BJ (cell line): ENCODE results near the gene SLC25A23. TPM values are rescaled to one million over a fixed set of nuclear protein-coding genes. Genes with fewer than 3 reads are reported as not detected.
"Not testable (repeated sequence)": the region's sequence is repeated elsewhere in the genome, so short reads cannot be mapped to it uniquely, and the experiment has no call there.

Source experiments
- CTCF ChIA-PET: fragments of 350-600 bp; formaldehyde crosslinking; extraction: SDS; loops from one replicate; lab custom pipeline; 2021; ENCODE audit warnings: antibody characterized with exemption, inconsistent platforms; lab: Yijun Ruan, JAX
- POLR2A ChIA-PET: fragments of 300-600 bp; sonication (Branson Sonifier 250); formaldehyde crosslinking; extraction: SDS; loops from one replicate; lab custom pipeline; 2021; ENCODE audit warnings: antibody characterized with exemption; lab: Charles Lee
- DNase-seq: peaks from one replicate; pipeline ENCODE4 v3.0.0-alpha.2; 2011; ENCODE audit warnings: low read depth
- H3K27me3 ChIP-seq: 2 replicates; pipeline ENCODE4 v1.6.0; 2011; ENCODE audit warnings: low read length; ENCODE audit not compliant: control insufficient read depth, insufficient read depth
- H3K36me3 ChIP-seq: 2 replicates; pipeline ENCODE4 v1.5.1; 2011; ENCODE audit warnings: low read length; ENCODE audit not compliant: control insufficient read depth, insufficient read depth
- H3K4me3 ChIP-seq: 2 replicates; pipeline ENCODE4 v1.5.1; 2011; ENCODE audit warnings: low read depth, mild to moderate bottlenecking, control low read depth, low read length
- polyA minus RNA-seq: library from RNA; depleted of rRNA, polyadenylated mRNA; stranded (reverse); fragments of >200 nt; gene quantifications from 2 replicates; pipeline ENCODE4 v1.2.3, GENCODE V29; 2011; rRNA and poly(A)+ RNA removed
- polyA plus RNA-seq: library from polyadenylated mRNA; depleted of rRNA; stranded (reverse); fragments of >200 nt; gene quantifications from 2 replicates; pipeline ENCODE4 v1.2.3, GENCODE V29; 2011; rRNA removed
- TF ChIP-seq, protein P1 (sequence below): IDR thresholded peaks from 2 replicates; pipeline ENCODE4 v1.5.1; 2011; ENCODE audit warnings: low read depth, mild to moderate bottlenecking, control low read depth, inconsistent platforms, low read length, moderate library complexity; ENCODE audit not compliant: insufficient read depth

The SLC25A23 gene
- 6.3 and 7.4 TPM in 2 replicates for polyA plus RNA-seq
- 7.6 and 16.6 TPM in 2 replicates for polyA minus RNA-seq

DNA sequence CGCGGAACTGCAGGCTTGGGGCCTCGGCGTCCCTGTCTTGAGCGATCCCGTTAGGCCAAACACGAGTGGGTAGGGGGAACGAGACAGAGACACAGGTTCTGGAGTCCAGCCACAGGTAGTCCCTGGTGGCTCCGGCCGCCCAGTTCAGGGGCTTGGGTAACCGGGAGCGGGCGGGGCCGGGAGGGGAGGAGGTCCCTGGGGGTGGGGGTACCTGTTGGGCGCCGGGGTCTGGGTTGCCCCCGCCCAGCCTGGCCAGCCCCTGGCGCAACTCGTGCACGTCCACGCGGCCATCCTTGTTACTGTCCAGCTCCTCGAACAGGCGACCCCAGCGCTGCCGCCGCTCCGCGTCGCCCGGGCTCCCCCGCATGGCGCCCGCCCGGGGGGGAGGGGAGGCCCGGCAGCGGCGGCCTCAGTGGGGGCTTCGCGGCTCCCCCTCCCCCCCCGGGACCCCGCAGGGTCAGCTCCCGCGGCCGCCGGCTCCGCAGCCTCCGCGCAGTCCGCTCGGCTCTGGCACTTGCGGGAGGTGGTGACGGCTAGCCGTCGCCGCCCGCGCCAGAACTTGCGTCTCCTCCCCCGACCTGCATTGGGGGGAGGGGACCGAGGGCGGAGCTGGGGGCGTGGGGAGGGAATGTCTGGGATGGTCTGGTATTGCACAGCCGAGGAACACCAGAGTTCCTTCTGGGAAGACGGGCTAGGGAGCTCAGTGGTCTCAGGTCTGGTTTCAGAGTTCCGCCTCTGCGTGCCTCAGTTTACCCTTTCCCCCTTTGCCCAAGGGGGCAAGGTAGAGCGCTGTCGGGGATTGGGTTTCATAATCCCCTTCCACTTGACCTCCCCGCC lies at the start of gene SLC25A23:
TSS of gene SLC25A23 (minus strand) at position 531 of the 837 bp plus-strand sequence. CDS start at position 367, 164 bp downstream.
- Histone ChIP-seq H3K4me3 (peak within 1 kb of the TSS; percentile 80), H3K36me3 (peaks cover 1% of the 10 kb centered on the region; the same call in 1 of the 2 replicates), H3K27me3 (peaks cover 4% of the 10 kb centered on the region)
- peak; percentile 3 for DNase-seq
- CTCF ChIA-PET, result interaction anchor here (1.0 kb wide), 1 partner anchor 17 kb away, joined by 3 read pairs; no protein-coding TSS in a partner anchor
- TF ChIP-seq, protein P1, sequence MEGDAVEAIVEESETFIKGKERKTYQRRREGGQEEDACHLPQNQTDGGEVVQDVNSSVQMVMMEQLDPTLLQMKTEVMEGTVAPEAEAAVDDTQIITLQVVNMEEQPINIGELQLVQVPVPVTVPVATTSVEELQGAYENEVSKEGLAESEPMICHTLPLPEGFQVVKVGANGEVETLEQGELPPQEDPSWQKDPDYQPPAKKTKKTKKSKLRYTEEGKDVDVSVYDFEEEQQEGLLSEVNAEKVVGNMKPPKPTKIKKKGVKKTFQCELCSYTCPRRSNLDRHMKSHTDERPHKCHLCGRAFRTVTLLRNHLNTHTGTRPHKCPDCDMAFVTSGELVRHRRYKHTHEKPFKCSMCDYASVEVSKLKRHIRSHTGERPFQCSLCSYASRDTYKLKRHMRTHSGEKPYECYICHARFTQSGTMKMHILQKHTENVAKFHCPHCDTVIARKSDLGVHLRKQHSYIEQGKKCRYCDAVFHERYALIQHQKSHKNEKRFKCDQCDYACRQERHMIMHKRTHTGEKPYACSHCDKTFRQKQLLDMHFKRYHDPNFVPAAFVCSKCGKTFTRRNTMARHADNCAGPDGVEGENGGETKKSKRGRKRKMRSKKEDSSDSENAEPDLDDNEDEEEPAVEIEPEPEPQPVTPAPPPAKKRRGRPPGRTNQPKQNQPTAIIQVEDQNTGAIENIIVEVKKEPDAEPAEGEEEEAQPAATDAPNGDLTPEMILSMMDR, result no peak
- POLR2A ChIA-PET, result no interaction called here

- CTCF ChIA-PET, result interaction anchor here (1.9 kb wide), 1 partner anchor 9 kb away, joined by 7 read pairs; no protein-coding TSS in a partner anchor
- POLR2A ChIA-PET, H3K27me3 ChIP-seq, H3K4me3 ChIP-seq, DNase-seq, H3K36me3 ChIP-seq: not testable (repeated sequence)
These were observed 48.6 kb upstream of the SLC25A23 start for GRCh38 chr19:6508028-6508771.

DNA sequence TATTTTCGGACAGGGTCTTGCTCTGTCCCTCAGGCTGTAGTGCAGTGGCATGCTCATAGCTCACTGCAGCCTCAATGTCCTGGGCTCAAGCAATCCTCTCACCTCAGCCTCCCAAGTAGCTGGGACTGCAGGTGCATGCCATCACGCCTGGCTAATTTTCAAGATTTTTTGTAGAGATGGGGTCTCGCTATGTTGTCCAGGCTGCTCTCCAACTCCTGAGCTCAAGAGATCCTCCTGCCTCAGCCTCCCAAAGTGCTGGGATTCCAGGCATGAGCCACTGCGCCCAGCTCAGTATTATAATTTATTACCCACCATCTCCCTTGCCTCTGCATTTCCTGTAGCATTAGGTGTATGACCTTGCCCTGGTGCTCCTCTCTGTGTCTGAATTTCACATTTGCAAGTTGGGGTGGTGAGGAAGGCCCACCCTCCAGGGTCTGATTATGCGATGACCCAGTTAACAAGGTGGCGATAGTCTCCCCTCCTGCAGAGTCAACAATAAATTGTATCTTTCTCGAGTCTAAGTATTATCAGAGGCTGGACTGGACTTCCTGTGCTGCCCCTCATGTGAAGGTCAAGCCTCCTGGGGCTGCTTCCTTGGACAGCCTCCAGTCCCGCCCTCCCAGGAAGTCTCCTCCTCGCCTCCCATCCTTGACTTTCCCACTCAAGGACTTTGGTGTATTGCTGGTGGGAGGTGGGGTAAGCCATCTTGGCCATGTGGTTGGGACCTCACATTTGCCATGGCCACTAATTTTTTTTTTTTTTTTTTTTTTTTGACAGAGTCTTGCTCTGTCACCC lies 44.0 kb upstream of the SLC25A23 start:
- ChIA-PET CTCF (interaction anchor here (0.6 to 0.9 kb wide), 2 partner anchors 18 to 782 kb away, joined by 3 read pairs; no protein-coding TSS in a partner anchor), POLR2A (no interaction called here)
- Histone ChIP-seq H3K4me3 (no peak overlapping the region), H3K36me3 (no peaks in the 10 kb centered on the region), H3K27me3 (peaks cover 6% of the 10 kb centered on the region)
- DNase-seq, result no peak
- TF ChIP-seq, protein P1, result no peak

- DNase-seq, result no peak
- Histone ChIP-seq H3K36me3 (no peaks in the 10 kb centered on the region), H3K4me3 (no peak within 1 kb of the TSS), H3K27me3 (peaks cover 6% of the 10 kb centered on the region)
- POLR2A ChIA-PET, result no interaction called here
- CTCF ChIA-PET, result interaction anchor here (1.2 kb wide), 1 partner anchor 15 kb away, joined by 3 read pairs; no protein-coding TSS in a partner anchor
- TF ChIP-seq, protein P1, result no peak
These were observed 42.4 kb upstream of the SLC25A23 start, which contains the start of gene TUBB4A for GRCh38 chr19:6501740-6502648. Gene TUBB4A, minus strand, starts transcription at chr19:6502309. Its CDS starts 97 bp downstream, at chr19:6502212.
